Skeletal muscle satellite cell (primary cell): ENCODE results near the gene CCL21. TPM values are rescaled to one million over a fixed set of nuclear protein-coding genes. Genes with fewer than 3 reads are reported as not detected.
"Not testable (repeated sequence)": the region's sequence is repeated elsewhere in the genome, so short reads cannot be mapped to it uniquely, and the experiment has no call there.

Experiments used
- H3K27me3 ChIP-seq: 2 replicates; pipeline ENCODE4 v1.7.0; 2013; ENCODE audit warnings: low read length; ENCODE audit not compliant: control insufficient read depth, insufficient read depth
- H3K36me3 ChIP-seq: 2 replicates; pipeline ENCODE4 v1.7.0; 2013; ENCODE audit warnings: mild to moderate bottlenecking, control low read depth, low read length; ENCODE audit not compliant: insufficient read depth
- H3K4me1 ChIP-seq: 2 replicates; pipeline ENCODE4 v1.7.0; 2013; ENCODE audit warnings: low read length; ENCODE audit not compliant: control insufficient read depth, insufficient read depth
- H3K4me2 ChIP-seq: 2 replicates; pipeline ENCODE4 v1.7.0; 2013; ENCODE audit warnings: mild to moderate bottlenecking, low read length
- H3K4me3 ChIP-seq: 2 replicates; pipeline ENCODE4 v1.7.0; 2013; ENCODE audit warnings: low read length
- H3K9ac ChIP-seq: 2 replicates; pipeline ENCODE4 v1.7.0; 2013; ENCODE audit warnings: mild to moderate bottlenecking, low read depth, low read length, moderate library complexity
- H3K9me3 ChIP-seq: replicated peaks from 2 replicates; pipeline ENCODE4 v1.7.0; 2013; ENCODE audit warnings: mild to moderate bottlenecking, control low read depth, low read length
- total RNA-seq: library from RNA; depleted of rRNA; stranded (reverse); fragments of >200 nt; gene quantifications from 2 replicates; pipeline ENCODE4 v1.2.3, GENCODE V29; 2012; rRNA removed

The CCL21 gene
- not detected in 2 replicates for total RNA-seq

- Histone ChIP-seq H3K4me1 (no peaks in the 10 kb centered on the region), H3K27me3 (peaks cover 22% of the 10 kb centered on the region), H3K36me3 (no peaks in the 10 kb centered on the region), H3K9me3 (no peaks in the 10 kb centered on the region), H3K4me2 (no peak within 1 kb of the TSS), H3K9ac (no peak within 1 kb of the TSS), H3K4me3 (no peak within 1 kb of the TSS)
These were observed at the start of gene CCL21 for GRCh38 chr9:34710023-34710422. Gene CCL21 (minus strand): TSS chr9:34710136. CDS start chr9:34710066, 70 bp downstream.

DNA sequence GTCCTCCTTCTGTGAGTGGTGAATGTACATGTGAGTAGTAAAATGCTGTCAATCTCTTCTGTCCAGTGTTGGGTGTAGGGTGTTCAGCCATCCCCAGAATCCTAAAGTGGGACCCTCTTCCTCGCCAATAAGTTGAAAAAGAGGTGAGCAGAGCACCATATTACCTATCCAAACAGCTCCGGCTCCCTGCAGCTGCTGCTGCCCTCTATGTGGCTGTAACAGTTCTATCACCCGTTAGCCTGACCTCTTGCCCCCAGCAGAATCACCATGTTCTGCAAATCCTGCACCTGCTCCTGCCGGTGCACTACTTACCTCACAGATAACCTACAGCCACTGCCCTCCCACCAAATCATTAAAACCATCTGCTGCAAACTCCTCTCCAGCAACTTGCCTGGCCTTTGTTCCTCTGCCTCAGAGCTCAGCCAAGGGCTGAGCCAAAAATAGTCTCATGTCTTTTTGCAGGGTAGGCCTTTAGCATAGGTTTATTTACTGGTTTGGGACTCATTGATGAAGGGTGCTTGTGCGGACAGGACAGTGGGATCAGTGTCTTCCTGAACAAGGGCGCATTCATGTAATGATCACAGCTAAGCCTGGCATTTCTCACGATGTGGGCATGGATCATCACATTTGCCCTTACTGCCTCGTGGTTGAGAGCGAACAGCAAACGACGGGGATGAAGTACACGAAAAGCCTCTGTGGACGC is 49.6 kb upstream of the CCL21 start:
- Histone ChIP-seq H3K4me3 (no peak overlapping the region), H3K4me1 (no peaks in the 10 kb centered on the region), H3K4me2 (no peak overlapping the region), H3K27me3 (peaks cover 34% of the 10 kb centered on the region), H3K36me3 (no peaks in the 10 kb centered on the region), H3K9ac (no peak overlapping the region), H3K9me3 (no peaks in the 10 kb centered on the region)

- H3K9me3 ChIP-seq, H3K36me3 ChIP-seq, H3K4me1 ChIP-seq, H3K4me3 ChIP-seq, H3K4me2 ChIP-seq, H3K9ac ChIP-seq: not testable (repeated sequence)
- peaks cover 41% of the 10 kb centered on the region for H3K27me3 ChIP-seq
These were observed 40.4 kb upstream of the CCL21 start for GRCh38 chr9:34750320-34750719.

DNA sequence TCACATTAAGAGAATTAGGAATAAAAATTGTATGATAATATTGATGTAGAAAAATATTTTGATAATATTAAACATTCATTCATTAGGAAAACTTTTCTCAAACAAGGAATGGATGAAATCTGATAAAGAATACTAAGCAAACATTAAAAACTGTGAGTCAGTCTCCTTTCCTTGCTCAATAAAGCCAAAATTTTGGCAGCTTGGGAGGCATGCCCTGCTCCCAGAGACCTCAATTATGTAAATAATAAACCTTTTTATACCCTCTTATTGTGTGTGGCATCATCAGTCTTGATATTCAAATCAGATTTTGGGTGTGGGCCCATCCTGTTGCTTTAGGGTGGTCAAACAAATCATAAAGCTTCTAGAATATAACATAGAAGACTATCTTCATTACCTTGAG is 36.6 kb upstream of the CCL21 start:
- H3K36me3 ChIP-seq = no peaks in the 10 kb centered on the region
- H3K27me3 ChIP-seq = peaks cover 18% of the 10 kb centered on the region
- no peaks in the 10 kb centered on the region for H3K9me3 ChIP-seq
- peaks cover 6% of the 10 kb centered on the region for H3K4me1 ChIP-seq
- H3K9ac ChIP-seq = no peak overlapping the region
- no peak overlapping the region for H3K4me3 ChIP-seq
- H3K4me2 ChIP-seq = no peak overlapping the region

DNA sequence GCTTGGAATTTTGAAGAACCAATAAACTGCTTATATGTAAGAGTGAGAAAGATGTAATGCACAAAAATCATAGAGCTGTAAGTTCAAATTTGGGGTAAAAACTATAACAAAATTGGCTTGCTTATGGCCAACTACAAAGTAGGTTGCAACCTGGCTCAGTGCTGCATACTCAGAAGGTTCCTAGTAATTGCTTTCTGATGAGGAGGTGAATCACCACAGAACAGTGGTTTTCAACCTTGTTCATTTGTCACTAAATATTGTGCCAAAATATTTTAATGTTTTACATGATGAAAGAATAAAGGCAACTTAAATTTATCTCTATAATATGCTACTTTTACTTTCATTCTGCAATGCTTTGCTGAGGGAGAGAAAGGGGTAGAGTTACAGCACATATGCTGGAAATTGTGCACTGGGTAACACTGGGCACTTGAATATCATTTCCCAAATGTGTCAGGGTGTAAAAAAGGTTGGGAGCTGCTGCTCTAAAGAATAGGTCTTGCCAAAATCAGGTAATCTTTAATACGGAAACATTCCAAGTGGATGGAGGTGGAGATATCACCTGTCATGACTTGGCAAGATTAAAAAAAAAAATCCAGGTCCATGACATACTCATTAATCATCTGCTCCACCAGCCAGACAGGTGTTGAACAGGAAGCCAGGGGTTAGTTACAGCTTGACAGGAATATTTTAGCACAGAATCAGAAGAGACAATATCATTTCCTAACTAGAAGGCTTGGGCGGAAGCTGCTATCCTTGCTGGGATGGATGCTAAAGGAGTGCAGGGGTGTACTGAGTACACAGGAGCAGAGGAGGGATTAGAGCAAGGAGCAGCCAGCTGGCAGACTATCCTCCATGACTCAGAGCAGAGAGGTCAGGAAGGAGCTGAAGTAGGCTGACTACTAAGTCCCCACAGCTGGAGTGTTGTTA is 34.6 kb upstream of the CCL21 start:
- Histone ChIP-seq H3K4me3 (no peak overlapping the region), H3K36me3 (no peaks in the 10 kb centered on the region), H3K9ac (no peak overlapping the region), H3K4me1 (peaks cover 6% of the 10 kb centered on the region), H3K27me3 (peaks cover 16% of the 10 kb centered on the region), H3K4me2 (no peak overlapping the region), H3K9me3 (no peaks in the 10 kb centered on the region)

DNA sequence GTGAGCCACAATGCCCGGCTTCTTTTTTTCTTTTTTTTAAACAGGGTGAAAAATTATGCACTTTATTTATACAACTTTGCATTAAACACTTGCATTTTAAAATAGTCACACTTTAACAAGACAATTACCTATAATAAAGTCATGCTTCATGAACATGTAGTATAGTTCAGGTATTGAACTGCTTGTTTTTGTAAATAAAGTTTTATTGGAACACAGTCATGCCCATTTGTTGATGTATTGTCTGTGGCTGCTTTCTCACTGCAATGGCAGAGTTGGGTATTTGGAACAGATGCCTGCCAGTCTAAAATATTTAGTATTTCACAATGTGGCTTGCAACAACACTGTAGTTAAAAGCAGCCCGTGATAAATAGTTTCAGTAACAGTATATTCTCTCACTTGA is 32.8 kb upstream of the CCL21 start:
- no peak overlapping the region for H3K4me2 ChIP-seq

GRCh38 chr9:34741628-34742027 is 31.7 kb upstream of the CCL21 start:
- Histone ChIP-seq H3K4me2 (no peak overlapping the region), H3K27me3 (peaks cover 11% of the 10 kb centered on the region), H3K36me3 (no peaks in the 10 kb centered on the region), H3K4me1 (peaks cover 6% of the 10 kb centered on the region), H3K9ac (no peak overlapping the region), H3K4me3 (no peak overlapping the region), H3K9me3 (no peaks in the 10 kb centered on the region)

More for the DNA sequence above, 32.8 kb upstream of the CCL21 start:
- no peaks in the 10 kb centered on the region for H3K9me3 ChIP-seq
- peaks cover 3% of the 10 kb centered on the region for H3K27me3 ChIP-seq
- peaks cover 6% of the 10 kb centered on the region for H3K4me1 ChIP-seq
- H3K9ac ChIP-seq = no peak overlapping the region
- H3K36me3 ChIP-seq = no peaks in the 10 kb centered on the region
- no peak overlapping the region for H3K4me3 ChIP-seq

DNA sequence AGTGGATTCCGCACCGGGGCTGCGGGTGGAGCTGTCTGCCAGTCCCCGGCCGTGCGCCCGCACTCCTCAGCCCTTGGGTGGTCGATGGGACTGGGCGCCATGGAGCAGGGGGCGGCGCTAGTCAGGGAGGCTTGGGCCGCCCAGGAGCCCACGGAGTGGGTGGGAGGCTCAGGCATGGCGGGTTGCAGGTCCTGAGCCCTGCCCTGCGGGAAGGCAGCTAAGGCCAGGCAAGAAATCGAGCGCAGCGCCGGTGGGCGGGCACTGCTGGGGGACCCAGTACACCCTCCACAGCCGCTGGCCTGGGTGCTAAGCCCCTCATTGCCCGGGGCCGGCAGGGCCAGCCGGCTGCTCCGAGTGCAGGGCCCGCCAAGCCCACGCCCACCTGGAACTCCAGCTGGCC is 30.2 kb upstream of the CCL21 start:
- not testable (repeated sequence) for H3K9ac ChIP-seq, H3K4me3 ChIP-seq, H3K36me3 ChIP-seq, H3K27me3 ChIP-seq, H3K4me1 ChIP-seq, H3K4me2 ChIP-seq, H3K9me3 ChIP-seq

DNA sequence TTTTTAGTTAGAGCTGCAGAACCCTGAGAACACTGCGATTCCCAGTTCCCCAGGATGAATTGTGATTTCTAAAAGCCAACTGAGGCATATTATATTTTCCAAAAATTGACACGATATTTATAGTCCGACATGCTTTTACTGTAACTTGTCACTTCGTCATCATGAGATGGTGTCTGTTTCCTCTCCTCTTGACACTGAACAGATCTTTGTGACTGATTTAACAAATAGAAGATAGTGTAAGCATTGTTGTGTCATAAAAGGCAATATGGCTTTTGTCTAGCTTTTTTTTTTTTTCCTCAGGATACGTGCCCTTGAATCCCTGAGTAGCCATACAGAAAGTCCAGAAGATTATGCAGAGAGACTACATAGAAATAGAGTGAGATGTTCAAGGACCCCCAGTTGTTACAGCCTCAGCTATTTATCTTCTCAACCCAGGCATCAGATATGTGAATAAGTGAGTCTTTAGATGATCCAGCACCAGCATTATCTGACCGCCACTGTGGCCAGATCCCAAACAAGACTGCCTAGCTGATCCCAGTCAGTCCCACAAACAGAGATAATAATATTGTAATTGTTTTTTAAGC is 27.8 kb upstream of the CCL21 start:
- Histone ChIP-seq H3K9ac (no peak overlapping the region), H3K4me3 (no peak overlapping the region), H3K4me2 (no peak overlapping the region), H3K36me3 (no peaks in the 10 kb centered on the region), H3K9me3 (no peaks in the 10 kb centered on the region), H3K4me1 (no peaks in the 10 kb centered on the region), H3K27me3 (peaks cover 8% of the 10 kb centered on the region)

GRCh38 chr9:34734720-34735119 is 24.8 kb upstream of the CCL21 start:
- Histone ChIP-seq H3K27me3 (peaks cover 12% of the 10 kb centered on the region), H3K4me2 (no peak overlapping the region), H3K36me3 (no peaks in the 10 kb centered on the region), H3K9me3 (no peaks in the 10 kb centered on the region), H3K4me1 (no peaks in the 10 kb centered on the region), H3K4me3 (no peak overlapping the region), H3K9ac (no peak overlapping the region)

DNA sequence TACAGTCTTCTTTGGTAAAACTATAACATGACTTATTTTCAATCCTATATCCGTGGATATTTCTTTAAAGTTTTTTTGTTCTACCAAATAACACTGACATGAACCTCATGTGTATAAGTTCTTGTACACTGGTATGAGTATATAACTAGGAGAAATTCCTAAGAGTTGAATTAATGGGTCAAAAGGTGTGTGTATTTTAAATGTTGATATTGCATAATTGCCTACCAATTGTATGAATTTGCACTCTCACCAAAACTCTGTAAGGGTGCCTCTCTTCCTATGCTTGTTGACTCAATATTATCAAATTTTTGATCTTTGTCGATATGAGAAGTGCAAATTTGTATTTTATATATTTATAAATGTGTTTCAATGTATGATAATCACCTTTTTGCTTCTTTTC is 22.9 kb upstream of the CCL21 start:
- peaks cover 14% of the 10 kb centered on the region for H3K27me3 ChIP-seq
- no peak overlapping the region for H3K4me2 ChIP-seq
- H3K4me1 ChIP-seq = no peaks in the 10 kb centered on the region
- H3K9ac ChIP-seq = no peak overlapping the region
- H3K4me3 ChIP-seq = no peak overlapping the region
- H3K9me3 ChIP-seq = no peaks in the 10 kb centered on the region
- no peaks in the 10 kb centered on the region for H3K36me3 ChIP-seq
